Measurements from ENCODE around the gene KIAA0319L.

DNA sequence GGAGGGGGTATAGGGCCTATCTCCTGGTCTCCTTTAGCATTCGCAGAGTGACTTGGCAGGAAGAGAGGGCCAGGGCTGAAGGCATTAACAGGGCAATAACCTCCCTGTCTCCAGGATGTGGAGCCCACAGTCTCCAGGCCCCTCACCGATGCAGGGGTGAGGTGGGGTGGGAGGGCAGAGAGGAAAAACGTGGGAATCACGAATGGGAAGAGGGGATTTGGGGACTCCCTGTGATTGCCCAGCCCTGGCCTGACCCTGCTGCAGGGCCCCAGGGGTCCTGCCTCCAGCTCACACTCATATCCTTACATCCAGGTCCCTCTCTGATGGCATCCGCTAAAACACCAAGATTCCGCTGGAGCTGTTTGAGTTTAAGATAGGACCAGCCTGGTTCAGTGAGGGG is 30.5 kb upstream of the KIAA0319L start:
- TF ChIP-seq, protein P1, sequence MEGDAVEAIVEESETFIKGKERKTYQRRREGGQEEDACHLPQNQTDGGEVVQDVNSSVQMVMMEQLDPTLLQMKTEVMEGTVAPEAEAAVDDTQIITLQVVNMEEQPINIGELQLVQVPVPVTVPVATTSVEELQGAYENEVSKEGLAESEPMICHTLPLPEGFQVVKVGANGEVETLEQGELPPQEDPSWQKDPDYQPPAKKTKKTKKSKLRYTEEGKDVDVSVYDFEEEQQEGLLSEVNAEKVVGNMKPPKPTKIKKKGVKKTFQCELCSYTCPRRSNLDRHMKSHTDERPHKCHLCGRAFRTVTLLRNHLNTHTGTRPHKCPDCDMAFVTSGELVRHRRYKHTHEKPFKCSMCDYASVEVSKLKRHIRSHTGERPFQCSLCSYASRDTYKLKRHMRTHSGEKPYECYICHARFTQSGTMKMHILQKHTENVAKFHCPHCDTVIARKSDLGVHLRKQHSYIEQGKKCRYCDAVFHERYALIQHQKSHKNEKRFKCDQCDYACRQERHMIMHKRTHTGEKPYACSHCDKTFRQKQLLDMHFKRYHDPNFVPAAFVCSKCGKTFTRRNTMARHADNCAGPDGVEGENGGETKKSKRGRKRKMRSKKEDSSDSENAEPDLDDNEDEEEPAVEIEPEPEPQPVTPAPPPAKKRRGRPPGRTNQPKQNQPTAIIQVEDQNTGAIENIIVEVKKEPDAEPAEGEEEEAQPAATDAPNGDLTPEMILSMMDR (IDR thresholded peaks at IDR 0.05; ENCODE audit: poor library complexity, severe bottlenecking), result no peak
- TF ChIP-seq POLR2AphosphoS5 (IDR thresholded peaks at IDR 0.05), result no peak
